ENCODE measurements around the gene PGF.

Gene PGF

GRCh38 chr14:74978416-74978947, 23.1 kb upstream of the PGF start:
- no peak overlapping the region for H3K4me3 ChIP-seq (ENCODE audit: low read depth, low read length)
- no peak for TF ChIP-seq CTCF (IDR thresholded peaks at IDR 0.05; ENCODE audit: insufficient read depth, low read depth, low read length, missing control alignments)
- no peak for DNase-seq (ENCODE audit: low read depth)

GRCh38 chr14:74977901-74978385, 22.5 kb upstream of the PGF start:
- no peak for TF ChIP-seq CTCF (IDR thresholded peaks at IDR 0.05; ENCODE audit: insufficient read depth, low read depth, low read length, missing control alignments)
- no peak for DNase-seq (ENCODE audit: low read depth)
- no peak overlapping the region for H3K4me3 ChIP-seq (ENCODE audit: low read depth, low read length)

GRCh38 chr14:74977164-74977900, 21.9 kb upstream of the PGF start:
- H3K4me3 ChIP-seq (ENCODE audit: low read depth, low read length): no peak overlapping the region
- DNase-seq (ENCODE audit: low read depth): no peak
- TF ChIP-seq CTCF (IDR thresholded peaks at IDR 0.05; ENCODE audit: insufficient read depth, low read depth, low read length, missing control alignments): no peak

GRCh38 chr14:74976264-74977113, 21.1 kb upstream of the PGF start:
- no peak overlapping the region for H3K4me3 ChIP-seq (ENCODE audit: low read depth, low read length)
- DNase-seq (ENCODE audit: low read depth): no peak
- TF ChIP-seq CTCF (IDR thresholded peaks at IDR 0.05; ENCODE audit: insufficient read depth, low read depth, low read length, missing control alignments): no peak

DNA sequence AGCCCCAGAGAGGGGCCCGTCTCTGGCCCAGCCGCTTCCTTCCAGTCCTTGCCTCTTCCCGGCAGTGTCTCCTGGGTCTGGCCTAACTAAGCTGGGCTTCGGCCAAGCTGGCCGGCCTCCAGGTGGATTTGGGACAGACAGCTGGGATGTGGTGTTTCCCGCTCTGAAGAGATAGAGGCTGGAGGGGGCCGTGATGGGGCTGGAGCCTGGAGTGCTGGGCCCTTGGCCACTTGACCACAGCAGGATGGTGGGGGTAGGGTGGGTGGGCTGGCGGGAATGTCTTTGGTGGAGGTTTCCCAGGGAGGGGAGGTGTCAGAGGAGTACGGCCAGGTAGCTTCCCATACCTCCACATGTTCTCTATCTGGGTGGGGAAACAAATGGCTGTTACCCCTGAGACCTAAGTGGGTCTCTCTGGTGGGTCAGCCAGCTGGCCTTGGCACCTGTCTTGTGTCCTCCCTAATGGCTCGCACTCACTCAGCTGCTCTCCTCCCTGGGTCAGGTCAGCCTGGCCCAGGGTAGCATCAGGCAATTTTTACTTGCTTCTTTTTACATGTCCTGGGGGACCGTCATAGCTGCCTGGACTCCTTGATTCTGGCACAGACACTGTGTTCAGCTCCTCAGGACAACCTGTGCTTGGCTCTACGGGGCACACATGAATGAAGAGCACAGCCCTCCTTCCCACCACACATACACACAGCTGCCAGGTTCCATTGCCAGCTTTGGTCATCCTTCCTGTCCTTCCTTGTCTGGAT, 19.8 kb upstream of the PGF start:
- TF ChIP-seq CTCF (IDR thresholded peaks at IDR 0.05; ENCODE audit: insufficient read depth, low read depth, low read length, missing control alignments): no peak
- H3K4me3 ChIP-seq (ENCODE audit: low read depth, low read length): no peak overlapping the region
- no peak for DNase-seq (ENCODE audit: low read depth)

- H3K4me3 ChIP-seq (ENCODE audit: low read depth, low read length): no peak overlapping the region
- DNase-seq (ENCODE audit: low read depth): no peak
- no peak for TF ChIP-seq CTCF (IDR thresholded peaks at IDR 0.05; ENCODE audit: insufficient read depth, low read depth, low read length, missing control alignments)
Measured at GRCh38 chr14:74974364-74975058, 19.1 kb upstream of the PGF start.

All from GM12865 (cell line).